ENCODE data around the gene SEZ6. TPM values are rescaled to one million over a fixed set of nuclear protein-coding genes. Genes with fewer than 3 reads are reported as not detected.

Gene SEZ6
- total RNA-seq, 1 experiment from 2014 or later, result not detected

DNA sequence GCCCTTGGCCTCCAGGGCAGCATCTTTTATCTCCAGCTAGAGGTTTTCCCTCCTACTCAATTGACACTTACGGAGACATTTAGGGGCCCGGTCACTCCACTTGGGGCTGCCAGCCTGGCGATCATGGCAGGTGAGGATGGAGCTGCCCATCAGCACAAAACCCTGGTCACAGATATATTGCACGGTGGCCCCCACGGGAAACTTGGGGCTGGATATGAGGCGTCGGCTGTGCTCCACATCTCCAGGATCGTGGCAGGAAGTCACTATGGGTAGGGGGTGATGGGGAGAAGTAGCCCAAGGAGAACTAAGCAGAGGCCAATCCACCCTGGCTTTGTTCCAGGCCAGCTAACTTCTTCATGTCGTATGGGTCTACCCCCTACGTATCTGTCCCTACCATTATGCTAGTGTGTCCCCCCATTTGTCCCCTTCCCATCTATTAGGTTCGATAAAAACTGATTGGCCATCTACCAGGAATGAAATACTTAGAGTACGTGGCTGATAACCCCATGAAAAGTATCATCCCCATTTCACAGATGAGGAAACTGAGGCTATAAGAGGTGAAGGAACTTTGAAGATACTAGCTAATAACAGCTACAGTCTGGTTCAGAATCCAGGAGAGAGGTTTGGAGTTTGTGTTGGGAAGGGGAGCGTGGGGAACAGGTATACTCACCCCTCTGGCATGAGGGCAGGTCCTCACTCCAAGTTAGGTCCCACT is 48.4 kb downstream of the SEZ6 start:
- no peak for ATAC-seq
- peaks cover 6% of the 10 kb centered on the region; the same call in 1 of the 2 replicates for H3K4me1 ChIP-seq (ENCODE audit: control insufficient read depth, insufficient read depth, low read length)
- ChIA-PET POLR2A (interaction anchor here (0.6 kb wide), 1 partner anchor 1924 kb away, joined by 6 read pairs; no protein-coding TSS in a partner anchor), CTCF (no interaction called here)
- no peaks in the 10 kb centered on the region for H3K27me3 ChIP-seq (ENCODE audit: control insufficient read depth, insufficient read depth, low read length)
- H3K27ac ChIP-seq (ENCODE audit: low read length), result no peak overlapping the region
- H3K36me3 ChIP-seq (ENCODE audit: control insufficient read depth, insufficient read depth, low read length), result no peaks in the 10 kb centered on the region
- DNase-seq (ENCODE audit: low read depth, low spot score), result no peak
- no peak for TF ChIP-seq SIN3A (IDR thresholded peaks at IDR 0.05; ENCODE audit: borderline replicate concordance, insufficient read depth, low read depth, low read length)
- TF ChIP-seq, protein P1, sequence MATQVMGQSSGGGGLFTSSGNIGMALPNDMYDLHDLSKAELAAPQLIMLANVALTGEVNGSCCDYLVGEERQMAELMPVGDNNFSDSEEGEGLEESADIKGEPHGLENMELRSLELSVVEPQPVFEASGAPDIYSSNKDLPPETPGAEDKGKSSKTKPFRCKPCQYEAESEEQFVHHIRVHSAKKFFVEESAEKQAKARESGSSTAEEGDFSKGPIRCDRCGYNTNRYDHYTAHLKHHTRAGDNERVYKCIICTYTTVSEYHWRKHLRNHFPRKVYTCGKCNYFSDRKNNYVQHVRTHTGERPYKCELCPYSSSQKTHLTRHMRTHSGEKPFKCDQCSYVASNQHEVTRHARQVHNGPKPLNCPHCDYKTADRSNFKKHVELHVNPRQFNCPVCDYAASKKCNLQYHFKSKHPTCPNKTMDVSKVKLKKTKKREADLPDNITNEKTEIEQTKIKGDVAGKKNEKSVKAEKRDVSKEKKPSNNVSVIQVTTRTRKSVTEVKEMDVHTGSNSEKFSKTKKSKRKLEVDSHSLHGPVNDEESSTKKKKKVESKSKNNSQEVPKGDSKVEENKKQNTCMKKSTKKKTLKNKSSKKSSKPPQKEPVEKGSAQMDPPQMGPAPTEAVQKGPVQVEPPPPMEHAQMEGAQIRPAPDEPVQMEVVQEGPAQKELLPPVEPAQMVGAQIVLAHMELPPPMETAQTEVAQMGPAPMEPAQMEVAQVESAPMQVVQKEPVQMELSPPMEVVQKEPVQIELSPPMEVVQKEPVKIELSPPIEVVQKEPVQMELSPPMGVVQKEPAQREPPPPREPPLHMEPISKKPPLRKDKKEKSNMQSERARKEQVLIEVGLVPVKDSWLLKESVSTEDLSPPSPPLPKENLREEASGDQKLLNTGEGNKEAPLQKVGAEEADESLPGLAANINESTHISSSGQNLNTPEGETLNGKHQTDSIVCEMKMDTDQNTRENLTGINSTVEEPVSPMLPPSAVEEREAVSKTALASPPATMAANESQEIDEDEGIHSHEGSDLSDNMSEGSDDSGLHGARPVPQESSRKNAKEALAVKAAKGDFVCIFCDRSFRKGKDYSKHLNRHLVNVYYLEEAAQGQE (IDR thresholded peaks at IDR 0.05; ENCODE audit: insufficient read depth in 1 of 2, low read depth in 2 of 2, low read length in 1 of 2), result no peak
- TF ChIP-seq POLR2AphosphoS5 (IDR thresholded peaks at IDR 0.05; ENCODE audit: low read depth, low read length), result no peak
- TF ChIP-seq, protein P2, sequence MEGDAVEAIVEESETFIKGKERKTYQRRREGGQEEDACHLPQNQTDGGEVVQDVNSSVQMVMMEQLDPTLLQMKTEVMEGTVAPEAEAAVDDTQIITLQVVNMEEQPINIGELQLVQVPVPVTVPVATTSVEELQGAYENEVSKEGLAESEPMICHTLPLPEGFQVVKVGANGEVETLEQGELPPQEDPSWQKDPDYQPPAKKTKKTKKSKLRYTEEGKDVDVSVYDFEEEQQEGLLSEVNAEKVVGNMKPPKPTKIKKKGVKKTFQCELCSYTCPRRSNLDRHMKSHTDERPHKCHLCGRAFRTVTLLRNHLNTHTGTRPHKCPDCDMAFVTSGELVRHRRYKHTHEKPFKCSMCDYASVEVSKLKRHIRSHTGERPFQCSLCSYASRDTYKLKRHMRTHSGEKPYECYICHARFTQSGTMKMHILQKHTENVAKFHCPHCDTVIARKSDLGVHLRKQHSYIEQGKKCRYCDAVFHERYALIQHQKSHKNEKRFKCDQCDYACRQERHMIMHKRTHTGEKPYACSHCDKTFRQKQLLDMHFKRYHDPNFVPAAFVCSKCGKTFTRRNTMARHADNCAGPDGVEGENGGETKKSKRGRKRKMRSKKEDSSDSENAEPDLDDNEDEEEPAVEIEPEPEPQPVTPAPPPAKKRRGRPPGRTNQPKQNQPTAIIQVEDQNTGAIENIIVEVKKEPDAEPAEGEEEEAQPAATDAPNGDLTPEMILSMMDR (IDR thresholded peaks at IDR 0.05), result no peak
- no peak for TF ChIP-seq TCF7L2 (IDR thresholded peaks at IDR 0.05; ENCODE audit: low read depth, low read length)
- no peaks in the 10 kb centered on the region for H3K9me3 ChIP-seq (ENCODE audit: control insufficient read depth, insufficient read depth, low read depth, low read length)
- intact Hi-C loops (cut with micrococcal nuclease; ENCODE audit: unreplicated experiment) (no loop called here), in situ Hi-C loops (cut with HindIII; ENCODE audit: low pct_unique_long_range_greater_than_20kb, low sequenced_read_pairs) (no loop called here)
- no peak overlapping the region for H3K4me3 ChIP-seq (ENCODE audit: low read depth in 2 of 2, low read length in 2 of 2)
- BruUV-seq (replicated peaks), result no TSS peak

DNA sequence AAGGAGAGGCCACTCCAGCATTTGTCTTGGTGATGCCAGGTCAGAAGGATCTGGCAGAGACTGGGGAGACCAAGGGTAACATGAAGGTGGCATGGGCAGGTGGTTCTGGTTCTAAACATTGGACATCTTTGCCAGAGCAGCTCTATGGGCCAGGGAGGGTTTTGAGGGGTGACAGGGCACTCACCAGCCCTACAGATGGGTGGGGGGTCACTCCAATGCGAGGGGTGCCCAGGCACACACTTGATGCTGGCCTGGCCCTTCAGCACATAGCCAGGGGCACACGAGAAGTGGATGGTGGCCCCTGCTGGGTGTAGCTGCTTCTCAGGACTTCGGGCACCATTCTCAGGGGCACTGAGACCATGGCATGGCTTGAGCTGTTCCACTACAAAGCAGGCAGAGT is 49.0 kb downstream of the SEZ6 start:
- H3K36me3 ChIP-seq (ENCODE audit: control insufficient read depth, insufficient read depth, low read length), result no peaks in the 10 kb centered on the region
- H3K4me3 ChIP-seq (ENCODE audit: low read depth in 2 of 2, low read length in 2 of 2), result no peak overlapping the region
- ATAC-seq, result no peak
- TF ChIP-seq TCF7L2 (IDR thresholded peaks at IDR 0.05; ENCODE audit: low read depth, low read length) (no peak), SIN3A (IDR thresholded peaks at IDR 0.05; ENCODE audit: borderline replicate concordance, insufficient read depth, low read depth, low read length) (no peak)
- ChIA-PET POLR2A (interaction anchor here (0.6 kb wide), 1 partner anchor 1924 kb away, joined by 6 read pairs; no protein-coding TSS in a partner anchor), CTCF (no interaction called here)
- no peak overlapping the region for H3K27ac ChIP-seq (ENCODE audit: low read length)
- no peaks in the 10 kb centered on the region for H3K9me3 ChIP-seq (ENCODE audit: control insufficient read depth, insufficient read depth, low read depth, low read length)
- peaks cover 6% of the 10 kb centered on the region; the same call in 1 of the 2 replicates for H3K4me1 ChIP-seq (ENCODE audit: control insufficient read depth, insufficient read depth, low read length)
- intact Hi-C loops (cut with micrococcal nuclease; ENCODE audit: unreplicated experiment), result no loop called here
- in situ Hi-C loops (cut with HindIII; ENCODE audit: low pct_unique_long_range_greater_than_20kb, low sequenced_read_pairs), result no loop called here
- DNase-seq (ENCODE audit: low read depth, low spot score), result no peak
- H3K27me3 ChIP-seq (ENCODE audit: control insufficient read depth, insufficient read depth, low read length), result no peaks in the 10 kb centered on the region
- no TSS peak for BruUV-seq (replicated peaks)

DNA sequence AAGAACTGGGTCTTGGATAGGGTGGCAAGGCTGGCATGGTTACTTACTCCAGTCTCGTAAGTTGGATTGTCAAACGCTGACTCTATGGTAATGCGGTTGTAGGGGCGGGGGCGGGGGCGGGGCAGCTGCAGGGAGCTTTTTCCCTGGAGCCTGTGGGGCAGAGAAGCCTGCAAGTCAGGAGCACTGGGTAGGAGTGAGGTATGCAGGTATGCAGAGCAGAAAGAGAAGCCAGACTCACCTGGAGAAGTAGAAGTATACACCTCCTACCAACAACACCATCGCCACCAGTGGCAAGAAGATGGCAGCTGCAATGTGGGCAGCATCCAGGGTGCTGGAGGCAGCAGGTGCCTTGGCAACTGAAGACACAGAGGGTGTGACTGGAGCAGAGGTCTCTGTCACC is 49.7 kb downstream of the SEZ6 start:
- Histone ChIP-seq H3K4me3 (ENCODE audit: low read depth in 2 of 2, low read length in 2 of 2) (no peak overlapping the region), H3K36me3 (ENCODE audit: control insufficient read depth, insufficient read depth, low read length) (no peaks in the 10 kb centered on the region), H3K9me3 (ENCODE audit: control insufficient read depth, insufficient read depth, low read depth, low read length) (no peaks in the 10 kb centered on the region), H3K27ac (ENCODE audit: low read length) (no peak overlapping the region), H3K27me3 (ENCODE audit: control insufficient read depth, insufficient read depth, low read length) (no peaks in the 10 kb centered on the region), H3K4me1 (ENCODE audit: control insufficient read depth, insufficient read depth, low read length) (peaks cover 6% of the 10 kb centered on the region; the same call in 1 of the 2 replicates)
- BruUV-seq (replicated peaks), result no TSS peak
- POLR2A ChIA-PET, result no interaction called here
- intact Hi-C loops (cut with micrococcal nuclease; ENCODE audit: unreplicated experiment) (no loop called here), in situ Hi-C loops (cut with HindIII; ENCODE audit: low pct_unique_long_range_greater_than_20kb, low sequenced_read_pairs) (no loop called here)
- TF ChIP-seq SIN3A (IDR thresholded peaks at IDR 0.05; ENCODE audit: borderline replicate concordance, insufficient read depth, low read depth, low read length) (no peak), TCF7L2 (IDR thresholded peaks at IDR 0.05; ENCODE audit: low read depth, low read length) (no peak), POLR2AphosphoS5 (IDR thresholded peaks at IDR 0.05; ENCODE audit: low read depth, low read length) (no peak)
- TF ChIP-seq, protein P1 (IDR thresholded peaks at IDR 0.05; ENCODE audit: insufficient read depth in 1 of 2, low read depth in 2 of 2, low read length in 1 of 2), result no peak
- TF ChIP-seq, protein P2 (IDR thresholded peaks at IDR 0.05), result no peak
- DNase-seq (ENCODE audit: low read depth, low spot score) (no peak), ATAC-seq (no peak)
- CTCF ChIA-PET, result no interaction called here

All from Panc1 (cell line).